A549 (cell line): ENCODE measurements around the gene ADCY2. TPM values are rescaled to one million over a fixed set of nuclear protein-coding genes. Genes with fewer than 3 reads are reported as not detected.

Experiments used
- ATAC-seq, 2 experiments: fragments of 200-7000 bp in 1 of 2; fragments of >200 bp in 1 of 2; cut with Nextera tagmentation in 1 of 2; cut with Tn5 transposase in 1 of 2; 3 replicates each; pipeline versions ENCODE4 v1.8.0 to v1.9.1; 2018 to 2020; ENCODE audit warnings: mild to moderate bottlenecking in 1 of 2, moderate library complexity in 1 of 2
- CTCF ChIA-PET: fragments of 300-600 bp; sonication (Branson Sonifier 250); formaldehyde crosslinking; extraction: SDS; loops from one replicate; lab custom pipeline; 2021; ENCODE audit warnings: antibody characterized with exemption, inconsistent platforms; lab: Yijun Ruan, JAX
- POLR2A ChIA-PET: fragments of 350-600 bp; formaldehyde crosslinking; extraction: SDS; loops from one replicate; lab custom pipeline; 2021; ENCODE audit warnings: antibody characterized with exemption, inconsistent platforms; lab: Yijun Ruan, JAX
- DNase-seq, 2 experiments: peaks; one replicate each; pipeline versions ENCODE4 v3.0.0 to v3.0.0-alpha.2; 2011 to 2016; ENCODE audit warnings: low read depth in 1 of 2, low spot score in 1 of 2
- FAIRE-seq: peaks from 2 replicates; lab custom pipeline; 2011; peaks lifted over from hg19 to GRCh38; lab: Jason Lieb, UNC
- H3K27ac ChIP-seq, 2 experiments: fragments of >200 bp; sonication (Bioruptor Twin); formaldehyde crosslinking; 3 replicates each; pipeline ENCODE4 v1.5.1; 2016 to 2017
- H3K4me1 ChIP-seq: fragments of >200 bp; sonication (Bioruptor Twin); formaldehyde crosslinking; 3 replicates; pipeline ENCODE4 v1.6.1; 2016
- H3K4me2 ChIP-seq: fragments of >200 bp; sonication (Bioruptor Twin); formaldehyde crosslinking; 3 replicates; pipeline ENCODE4 v1.6.1; 2016
- H3K4me3 ChIP-seq: fragments of >200 bp; sonication (Bioruptor Twin); formaldehyde crosslinking; 3 replicates; pipeline ENCODE4 v1.5.1; 2016
- H3K9me3 ChIP-seq: fragments of >200 bp; sonication (Bioruptor Twin); formaldehyde crosslinking; 3 replicates; pipeline ENCODE4 v1.6.1; 2016
- BCL3 ChIP-seq: fragments of >200 bp; sonication (Bioruptor Twin); formaldehyde crosslinking; IDR thresholded peaks from 3 replicates; pipeline ENCODE4 v1.6.1; 2016
- BHLHE40 ChIP-seq: IDR thresholded peaks from 2 replicates; pipeline ENCODE4 v1.6.1; 2012; ENCODE audit warnings: low read depth, low read length, inconsistent platforms
- CEBPB ChIP-seq, 2 experiments: fragments of >200 bp in 1 of 2; sonication (Bioruptor Twin) in 1 of 2; formaldehyde crosslinking in 1 of 2; IDR thresholded peaks; 2 replicates each; pipeline ENCODE4 v1.6.1; 2012 to 2016
- CHD2 ChIP-seq: fragments of 150-350 bp; IDR thresholded peaks from 2 replicates; pipeline ENCODE4 v1.6.1; 2014; ENCODE audit warnings: low read length; ENCODE audit not compliant: partially characterized antibody
- EHMT2 ChIP-seq: fragments of 200-600 bp; sonication (generic); IDR thresholded peaks from 2 replicates; pipeline ENCODE4 v1.6.1; 2016; ENCODE audit warnings: antibody characterized with exemption, low read depth, mild to moderate bottlenecking, moderate library complexity
- EP300 ChIP-seq, 2 experiments: fragments of >200 bp; sonication (Bioruptor Twin); formaldehyde crosslinking; IDR thresholded peaks; 2 replicates in 1 of 2; 3 replicates in 1 of 2; pipeline ENCODE4 v1.6.1; 2016 to 2017
- ESRRA ChIP-seq: fragments of 150-350 bp; IDR thresholded peaks from 2 replicates; pipeline ENCODE4 v1.6.1; 2014; ENCODE audit warnings: mild to moderate bottlenecking, low read length, borderline replicate concordance
- FOXS1 ChIP-seq: fragments of 250-450 bp; sonication (Bioruptor Pico); IDR thresholded peaks from 2 replicates; pipeline ENCODE4 v1.5.0; 2020; ENCODE audit warnings: mild to moderate bottlenecking, moderate library complexity
- HDAC2 ChIP-seq: fragments of 200-600 bp; sonication (generic); IDR thresholded peaks from 2 replicates; pipeline ENCODE4 v1.6.1; 2016
- HMGXB4 ChIP-seq: fragments of 250-450 bp; sonication (Bioruptor Pico); IDR thresholded peaks from 2 replicates; pipeline ENCODE4 v1.5.0; 2021; ENCODE audit warnings: mild to moderate bottlenecking, moderate library complexity, borderline replicate concordance
- JUNB ChIP-seq: fragments of >200 bp; sonication (Bioruptor Twin); formaldehyde crosslinking; IDR thresholded peaks from 2 replicates; pipeline ENCODE4 v1.6.1; 2016
- MAX ChIP-seq: IDR thresholded peaks from 2 replicates; pipeline ENCODE4 v1.6.1; 2012
- MAZ ChIP-seq: fragments of 150-350 bp; IDR thresholded peaks from 2 replicates; pipeline ENCODE4 v1.6.1; 2014; ENCODE audit warnings: antibody characterized with exemption, low read depth, low read length, borderline replicate concordance
- MYC ChIP-seq: IDR thresholded peaks from 2 replicates; pipeline ENCODE4 v1.6.1; 2012; ENCODE audit warnings: mild to moderate bottlenecking, inconsistent platforms, low read length, improper control_type of control experiment, borderline replicate concordance
- NFE2L2 ChIP-seq: fragments of 150-350 bp; conservative IDR thresholded peaks from 2 replicates; pipeline ENCODE4 v1.6.1; 2014; ENCODE audit warnings: low read length
- NPAS2 ChIP-seq: fragments of 250-450 bp; sonication (Bioruptor Pico); IDR thresholded peaks from 2 replicates; pipeline ENCODE4 v1.8.0; 2022; ENCODE audit warnings: mild to moderate bottlenecking, moderate library complexity, borderline replicate concordance
- RAD21 ChIP-seq, 2 experiments: fragments of >200 bp in 1 of 2; sonication (Bioruptor Twin) in 1 of 2; formaldehyde crosslinking in 1 of 2; IDR thresholded peaks in 1 of 2; conservative IDR thresholded peaks in 1 of 2; 2 replicates in 1 of 2; 3 replicates in 1 of 2; pipeline ENCODE4 v1.6.1; 2012 to 2018; ENCODE audit warnings: inconsistent platforms in 1 of 2
- RNF2 ChIP-seq: fragments of 200-600 bp; sonication (generic); IDR thresholded peaks from 2 replicates; pipeline ENCODE4 v1.6.1; 2016; ENCODE audit warnings: low read depth, mild to moderate bottlenecking, antibody characterized with exemption, moderate library complexity, borderline replicate concordance
- SMC3 ChIP-seq: fragments of >200 bp; sonication (Bioruptor Twin); formaldehyde crosslinking; IDR thresholded peaks from 3 replicates; pipeline ENCODE4 v1.6.1; 2018; ENCODE audit warnings: inconsistent platforms
- SREBF2 ChIP-seq: fragments of 450-650 bp; IDR thresholded peaks from 2 replicates; pipeline ENCODE4 v1.6.1; 2014; ENCODE audit warnings: mild to moderate bottlenecking, moderate library complexity
- TP53 ChIP-seq: fragments of 250-450 bp; sonication (Bioruptor Pico); IDR thresholded peaks from 2 replicates; pipeline ENCODE4 v1.5.0; 2021; ENCODE audit warnings: mild to moderate bottlenecking, moderate library complexity
- USF2 ChIP-seq: fragments of 450-650 bp; IDR thresholded peaks from 2 replicates; pipeline ENCODE4 v1.6.1; 2014; ENCODE audit warnings: antibody characterized with exemption
- ZNF302 ChIP-seq: fragments of 250-450 bp; sonication (Bioruptor Pico); IDR thresholded peaks from 2 replicates; pipeline ENCODE4 v1.9.0; 2021; ENCODE audit warnings: inconsistent platforms, mild to moderate bottlenecking, moderate library complexity
- WGBS: methylation state at CpG from one replicate; pipeline ENCODE4 v1.1.6; 2017; ENCODE audit errors: missing lambda C conversion rate; 5-methylcytosine and 5-hydroxymethylcytosine counted together
- polyA plus RNA-seq, 4 experiments: library from polyadenylated mRNA; depleted of rRNA in 3 of 4; stranded (reverse); fragments of >200 nt; fragmentation: RNase III in 1 of 4; extraction: RNeasy Plus Mini Kit Qiagen cat#74134 plus additional on column Dnase treatment in 1 of 4; gene quantifications; 2 replicates in 3 of 4; 3 replicates in 1 of 4; pipeline ENCODE4 v1.2.3, GENCODE V29; 2011 to 2017

The ADCY2 gene
- polyA plus RNA-seq, 2 of the 4 experiments (the other 2 are of a cell fraction), result not detected

GRCh38 chr5:7650755-7651154, 254.8 kb downstream of the ADCY2 start:
- no peak for DNase-seq
- ATAC-seq, result no peak
- Histone ChIP-seq H3K27ac (no peak overlapping the region), H3K4me1 (no peaks in the 10 kb centered on the region), H3K4me2 (no peak overlapping the region)
- no peak for TF ChIP-seq SMC3
- no peak for TF ChIP-seq ESRRA
- no peak for TF ChIP-seq USF2
- no peak for TF ChIP-seq JUNB
- no peak for TF ChIP-seq CHD2
- no peak for TF ChIP-seq MAZ
- no peak for TF ChIP-seq CEBPB (IDR thresholded peaks at IDR 0.05)
- TF ChIP-seq BHLHE40, result no peak
- TF ChIP-seq FOXS1 (CRISPR knock-in tag), result no peak
- TF ChIP-seq, all 56 proteins: peak for 0
- WGBS, result 12% methylated on average over 6 of the region's 6 CpGs
- POLR2A ChIA-PET, result no interaction called here
- Histone ChIP-seq H3K4me3 (no peak overlapping the region), H3K9me3 (no peaks in the 10 kb centered on the region)
- no peak for FAIRE-seq
- CTCF ChIA-PET, result no interaction called here

GRCh38 chr5:7653046-7653445, 257.1 kb downstream of the ADCY2 start:
- TF ChIP-seq TP53 (CRISPR knock-in tag) (no peak), USF2 (no peak), BCL3 (no peak), RAD21 (conservative IDR thresholded peaks at IDR 0.05 in 1 of 2, IDR thresholded peaks at IDR 0.05 in 1 of 2) (no peak), ZNF302 (no peak), JUNB (no peak), SREBF2 (no peak), RNF2 (no peak), ESRRA (no peak), NPAS2 (CRISPR knock-in tag) (no peak), MYC (no peak), MAZ (no peak)
- no peak overlapping the region for H3K27ac ChIP-seq
- ATAC-seq (no peak), FAIRE-seq (no peak), DNase-seq (no peak)
- no peaks in the 10 kb centered on the region for H3K9me3 ChIP-seq
- H3K4me3 ChIP-seq, result no peak overlapping the region
- 34% methylated on average over 6 of the region's 6 CpGs for WGBS
- H3K4me1 ChIP-seq, result no peaks in the 10 kb centered on the region
- POLR2A ChIA-PET, result no interaction called here
- H3K4me2 ChIP-seq, result no peak overlapping the region
- CTCF ChIA-PET, result no interaction called here

GRCh38 chr5:7657153-7657552, 261.2 kb downstream of the ADCY2 start:
- ChIA-PET CTCF (no interaction called here), POLR2A (no interaction called here)
- H3K9me3 ChIP-seq, result no peaks in the 10 kb centered on the region
- H3K4me1 ChIP-seq, result no peaks in the 10 kb centered on the region
- ATAC-seq, result no peak
- no peak overlapping the region for H3K4me2 ChIP-seq
- no peak for FAIRE-seq
- H3K27ac ChIP-seq, result no peak overlapping the region
- TF ChIP-seq EP300 (IDR thresholded peaks at IDR 0.05), result no peak
- TF ChIP-seq ESRRA, result no peak
- no peak for TF ChIP-seq NFE2L2
- TF ChIP-seq NPAS2 (CRISPR knock-in tag), result no peak
- TF ChIP-seq HMGXB4, result no peak
- no peak for TF ChIP-seq HDAC2
- TF ChIP-seq MAX, result no peak
- TF ChIP-seq EHMT2, result no peak
- TF ChIP-seq, all 56 proteins: peak for 0
- DNase-seq, result no peak
- 63% methylated on average over 3 of the region's 3 CpGs for WGBS
- no peak overlapping the region for H3K4me3 ChIP-seq
